ENCODE measurements around the gene MYPOP.
"Not testable (repeated sequence)": the region's sequence is repeated elsewhere in the genome, so short reads cannot be mapped to it uniquely, and the experiment has no call there.

MYPOP gene

DNA sequence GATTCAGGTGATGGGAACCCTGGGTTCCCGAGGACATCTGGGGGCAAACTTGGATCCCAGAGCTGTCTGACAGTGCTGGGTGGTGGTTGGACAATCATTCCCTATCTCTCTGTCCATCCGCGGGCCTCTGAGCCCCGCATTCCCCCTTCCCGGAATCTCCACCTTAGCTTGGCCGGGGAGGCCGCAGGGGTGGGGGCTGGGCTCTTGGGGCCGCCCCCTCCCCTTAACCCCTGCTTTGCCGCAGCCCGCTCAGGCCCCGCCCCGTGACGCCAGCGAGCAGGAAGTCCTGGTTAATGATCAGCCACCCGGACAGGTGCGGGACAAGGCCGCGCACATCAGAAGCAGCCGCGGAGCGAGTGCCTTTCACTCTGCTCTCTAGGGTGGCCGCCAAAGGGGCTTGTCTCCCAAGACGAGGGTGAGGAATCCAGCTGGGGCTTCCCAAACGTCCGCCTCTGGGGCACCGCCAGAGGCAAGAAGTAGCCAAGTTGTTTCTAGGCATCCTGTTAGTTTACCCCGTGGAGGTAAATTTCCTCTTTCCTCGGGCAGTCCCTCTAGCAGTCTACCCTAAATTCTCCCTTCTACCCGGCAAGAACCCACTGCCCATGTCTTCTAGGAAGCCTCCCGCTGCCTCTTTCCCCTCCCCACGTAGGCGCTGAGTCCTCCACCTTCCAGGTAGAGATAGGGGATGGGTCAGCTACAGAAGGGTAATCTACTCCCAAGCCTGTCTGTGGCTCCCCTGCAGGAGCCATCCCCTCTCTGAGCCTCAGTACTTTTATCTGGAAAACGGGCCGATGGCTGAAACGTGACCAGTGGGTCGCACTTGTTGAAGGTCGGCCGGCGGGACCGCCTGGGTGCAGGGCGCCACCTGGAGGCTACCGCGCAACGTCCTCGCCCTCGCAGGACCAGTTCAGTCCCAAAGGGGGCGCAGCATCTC, 19.5 kb downstream of the MYPOP start:
- DNase-seq, result peak; percentile 22 to 83

DNA sequence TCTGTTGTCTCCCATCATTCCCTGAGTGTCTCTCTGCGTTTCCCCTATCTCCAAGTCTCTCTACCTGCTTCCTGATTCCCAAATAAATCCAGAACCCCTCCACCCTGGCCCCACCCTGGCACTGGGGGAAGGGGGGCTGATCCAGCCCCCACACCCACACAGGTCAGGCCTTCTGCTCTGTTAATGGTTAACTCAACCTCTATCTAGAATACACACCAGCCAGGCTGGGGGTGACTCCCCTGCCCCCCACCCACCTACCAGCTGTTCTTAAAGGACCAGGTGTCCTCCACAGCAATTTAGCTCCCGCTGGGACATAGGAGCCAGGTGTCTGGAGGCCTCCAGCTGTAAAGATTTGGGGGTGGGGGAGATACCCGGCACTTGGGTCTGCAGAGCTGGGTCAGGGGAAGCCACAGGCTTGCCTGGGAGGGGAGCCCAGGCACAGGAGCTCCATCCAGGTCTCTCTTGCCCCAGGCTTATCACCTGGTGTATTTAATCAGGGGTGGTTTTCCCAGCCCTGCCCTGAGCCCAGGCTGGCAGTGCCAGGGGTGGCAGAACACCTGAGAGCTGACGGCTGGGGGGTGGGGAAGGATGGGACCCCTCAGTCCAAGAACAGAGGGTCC, 20.4 kb downstream of the MYPOP start:
- DNase-seq, result no peak

- no peak for DNase-seq
Observed at GRCh38 chr19:45881082-45881908, 21.1 kb downstream of the MYPOP start.

DNA sequence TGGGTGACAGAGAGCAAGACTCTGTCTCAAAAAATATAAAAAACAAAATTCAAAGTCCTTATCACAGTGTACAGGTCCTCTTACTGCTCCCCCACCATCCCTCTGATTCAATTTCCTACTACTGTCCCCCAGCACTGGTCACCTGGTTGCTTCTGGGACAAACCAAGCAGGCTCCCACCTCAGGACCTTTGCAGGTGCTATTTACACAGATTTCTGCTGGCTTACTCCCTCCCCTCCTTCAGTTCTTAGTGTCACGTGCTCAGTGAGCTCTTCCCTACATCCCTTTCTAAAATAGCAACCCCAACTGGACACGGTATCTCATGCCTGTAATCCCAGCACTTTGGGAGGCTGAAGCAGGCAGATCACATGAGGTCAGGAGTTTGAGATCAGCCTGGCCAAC, 22.4 kb downstream of the MYPOP start:
- DNase-seq, result no peak

- no peak for DNase-seq
Observed at GRCh38 chr19:45879055-45879454, 23.4 kb downstream of the MYPOP start.

- DNase-seq, result no peak
Observed at GRCh38 chr19:45878043-45878794, 24.2 kb downstream of the MYPOP start.

- DNase-seq, result no peak
Observed at GRCh38 chr19:45876411-45877197, 25.8 kb downstream of the MYPOP start.

- no peak for DNase-seq
Observed at GRCh38 chr19:45876161-45876410, 26.3 kb downstream of the MYPOP start.

GRCh38 chr19:45874620-45874966, 27.8 kb downstream of the MYPOP start:
- no peak for DNase-seq

DNA sequence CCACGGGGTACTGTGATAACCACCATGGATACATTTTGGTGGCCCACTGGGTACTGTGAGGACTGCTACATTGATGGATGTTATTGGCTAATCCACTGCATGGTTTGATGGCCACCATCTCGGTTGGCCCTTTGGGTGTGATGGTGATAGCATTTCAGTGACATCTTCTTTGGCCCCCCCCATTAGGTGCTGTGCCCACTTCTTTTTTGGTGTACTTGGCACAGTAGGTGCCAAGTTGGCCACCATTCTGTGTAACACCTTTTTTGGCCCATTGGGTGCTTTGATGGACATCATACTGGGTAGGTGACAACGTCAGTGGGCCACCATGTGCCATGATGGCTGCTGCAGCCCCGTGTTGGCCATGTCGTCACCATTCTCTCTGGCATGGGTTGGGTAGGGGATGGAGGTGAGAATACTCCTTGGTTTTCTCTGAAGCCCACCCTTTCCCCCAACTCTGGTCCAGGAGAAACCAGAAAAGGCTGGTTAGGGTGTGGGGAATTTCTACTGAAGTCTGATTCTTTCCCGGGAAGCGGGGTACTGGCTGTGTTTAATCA, 29.1 kb downstream of the MYPOP start:
- DNase-seq, result no peak

DNA sequence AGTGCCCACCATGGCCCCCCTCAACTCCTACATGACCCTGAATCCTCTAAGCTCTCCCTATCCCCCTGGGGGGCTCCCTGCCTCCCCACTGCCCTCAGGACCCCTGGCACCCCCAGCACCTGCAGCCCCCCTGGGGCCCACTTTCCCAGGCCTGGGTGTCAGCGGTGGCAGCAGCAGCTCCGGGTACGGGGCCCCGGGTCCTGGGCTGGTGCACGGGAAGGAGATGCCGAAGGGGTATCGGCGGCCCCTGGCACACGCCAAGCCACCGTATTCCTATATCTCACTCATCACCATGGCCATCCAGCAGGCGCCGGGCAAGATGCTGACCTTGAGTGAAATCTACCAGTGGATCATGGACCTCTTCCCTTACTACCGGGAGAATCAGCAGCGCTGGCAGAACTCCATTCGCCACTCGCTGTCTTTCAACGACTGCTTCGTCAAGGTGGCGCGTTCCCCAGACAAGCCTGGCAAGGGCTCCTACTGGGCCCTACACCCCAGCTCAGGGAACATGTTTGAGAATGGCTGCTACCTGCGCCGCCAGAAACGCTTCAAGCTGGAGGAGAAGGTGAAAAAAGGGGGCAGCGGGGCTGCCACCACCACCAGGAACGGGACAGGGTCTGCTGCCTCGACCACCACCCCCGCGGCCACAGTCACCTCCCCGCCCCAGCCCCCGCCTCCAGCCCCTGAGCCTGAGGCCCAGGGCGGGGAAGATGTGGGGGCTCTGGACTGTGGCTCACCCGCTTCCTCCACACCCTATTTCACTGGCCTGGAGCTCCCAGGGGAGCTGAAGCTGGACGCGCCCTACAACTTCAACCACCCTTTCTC, 30.1 kb downstream of the MYPOP start:
- DNase-seq, result no peak

GRCh38 chr19:45870798-45871197, 31.6 kb downstream of the MYPOP start:
- DNase-seq, result no peak

GRCh38 chr19:45867241-45867640, 35.2 kb downstream of the MYPOP start:
- not testable (repeated sequence) for DNase-seq

DNA sequence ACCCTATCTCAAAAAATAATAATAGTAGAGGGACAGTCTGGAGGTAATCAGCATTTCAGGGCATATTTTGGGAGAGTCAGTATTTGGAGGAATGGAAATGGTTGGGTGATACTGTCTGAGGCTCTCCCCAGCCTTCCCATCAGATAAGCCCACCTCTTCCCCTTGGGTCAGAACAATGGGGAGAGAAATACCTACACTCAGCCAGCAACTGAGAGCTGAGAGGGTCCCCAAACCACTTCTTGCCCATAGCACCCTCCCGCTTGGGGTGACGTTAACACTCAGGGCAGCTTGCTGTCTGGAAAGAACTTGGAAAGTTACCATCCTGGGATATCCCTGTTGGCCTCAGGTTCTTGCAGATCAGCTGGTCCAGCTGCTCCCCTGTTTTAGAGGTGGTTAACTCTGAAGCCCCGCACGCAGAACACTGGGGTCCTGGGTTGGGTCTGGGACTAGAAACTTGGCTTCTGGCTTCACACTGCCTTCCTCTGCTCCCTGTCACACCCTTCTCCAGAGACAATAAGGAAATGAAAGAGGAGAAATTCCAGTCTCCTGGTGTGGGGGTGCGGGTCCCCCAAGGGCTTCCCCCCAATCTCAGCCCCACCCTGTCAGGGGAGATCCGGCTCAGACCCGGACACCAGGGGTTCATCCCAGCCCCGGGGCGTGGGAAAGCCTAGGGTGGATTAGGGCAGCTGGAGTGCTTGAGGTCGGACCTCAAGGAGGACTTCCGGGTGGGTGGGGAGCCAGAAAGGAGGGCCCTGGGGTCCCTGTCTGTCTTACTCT, 35.8 kb downstream of the MYPOP start:
- DNase-seq, result no peak

DNA sequence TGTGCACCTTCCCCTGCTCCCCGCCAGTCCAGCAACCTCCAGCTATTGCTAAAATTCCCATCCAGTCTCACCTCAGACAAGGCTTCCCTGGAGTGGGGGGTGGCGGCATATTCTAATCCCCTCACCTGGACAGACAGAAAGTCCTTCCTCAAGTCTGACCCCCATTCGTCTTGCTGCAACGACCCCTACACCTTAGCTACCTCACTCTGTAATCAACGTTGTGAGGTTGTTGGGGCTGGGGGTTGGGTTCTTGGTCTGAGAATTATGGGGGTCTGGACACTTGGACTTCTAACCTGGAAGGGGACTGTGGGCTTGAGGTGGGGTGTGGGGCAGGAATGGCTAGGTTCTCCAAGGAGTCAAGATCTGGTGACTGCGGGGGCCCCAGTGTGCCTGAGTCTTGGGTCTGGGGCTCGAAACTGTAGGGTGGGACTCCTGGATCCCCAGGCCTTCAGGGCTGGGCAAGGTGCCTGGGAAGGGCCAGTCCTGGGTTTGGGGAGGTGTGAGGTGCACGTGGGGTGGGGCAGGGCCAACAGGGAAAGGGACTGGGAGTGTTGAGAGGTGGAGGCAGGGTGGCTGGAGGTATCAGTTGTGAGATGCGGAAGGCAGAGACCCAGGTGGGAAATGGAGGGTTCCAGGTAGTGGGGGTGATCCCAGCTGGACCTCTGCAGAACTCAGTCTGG, 37.0 kb downstream of the MYPOP start:
- no peak for DNase-seq

DNA sequence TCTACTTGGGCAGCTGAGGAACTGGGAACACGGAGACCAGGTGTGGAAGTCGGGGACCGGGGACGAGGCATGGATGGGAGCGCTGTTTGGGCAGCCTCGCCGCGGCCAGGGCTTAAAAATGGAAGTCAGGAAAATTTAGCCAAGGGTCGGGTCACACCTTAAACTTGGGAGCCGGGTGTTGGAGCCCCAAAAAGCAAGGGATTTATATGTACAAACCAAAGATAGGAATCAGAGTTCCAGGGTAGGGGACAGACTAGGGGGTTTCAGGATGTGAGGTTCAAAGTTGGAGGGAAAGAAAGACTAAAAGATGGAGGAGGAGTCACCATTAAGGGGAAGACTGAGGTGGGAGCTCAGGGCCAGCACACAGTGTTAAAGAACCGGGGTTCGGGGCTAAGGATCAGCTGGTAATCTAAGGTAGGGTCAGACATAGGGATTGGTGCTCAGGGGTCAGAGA, 37.8 kb downstream of the MYPOP start:
- DNase-seq, result no peak

DNA sequence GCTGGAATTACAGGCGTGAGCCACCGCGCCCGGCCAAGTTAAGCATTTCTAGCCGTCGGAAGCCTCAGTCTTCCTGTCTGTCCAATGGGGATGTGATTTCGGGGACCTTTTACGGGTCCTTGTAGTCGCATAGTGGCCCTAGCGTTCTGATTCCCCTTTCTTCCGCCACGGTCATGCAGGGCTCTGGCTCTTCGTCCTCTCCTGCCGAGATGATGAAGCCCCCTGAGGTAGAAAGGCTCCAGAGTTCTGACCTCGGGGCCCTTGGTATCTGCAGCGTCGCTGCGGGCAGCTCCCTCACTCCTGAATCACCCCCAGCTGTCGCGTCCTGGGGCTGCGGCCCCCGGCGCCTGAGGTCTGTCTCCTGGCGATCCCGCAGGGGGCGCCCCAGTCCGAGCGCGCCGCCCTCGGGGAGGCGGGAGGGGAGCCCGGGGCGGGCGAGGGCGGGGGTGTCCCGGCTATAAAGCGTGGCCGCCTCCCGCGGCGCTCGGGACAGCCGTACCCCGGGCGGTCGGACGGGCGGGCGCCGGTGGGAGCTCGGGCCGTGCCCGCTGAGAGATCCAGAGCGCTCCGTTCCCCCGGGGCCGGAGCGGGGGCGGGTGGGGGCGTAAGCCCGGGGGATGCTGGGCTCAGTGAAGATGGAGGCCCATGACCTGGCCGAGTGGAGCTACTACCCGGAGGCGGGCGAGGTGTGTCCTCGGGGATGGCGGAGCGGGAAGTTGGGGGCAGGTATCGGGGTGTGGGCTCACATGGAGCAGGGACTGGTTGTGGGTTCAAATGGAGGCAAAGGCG, 38.4 kb downstream of the MYPOP start, which contains the start of gene FOXA3:
Gene FOXA3 (plus strand): TSS at position 487 of the 789 bp plus-strand sequence. CDS start 131 bp downstream, at position 618.
- DNase-seq, result peak in 1 of 2 experiments; percentile 41

- DNase-seq, result no peak
Observed at GRCh38 chr19:45863335-45863839, 39.0 kb downstream of the MYPOP start.

Data from NCI-H446 (cell line).